IPS-NIHi7 (cell line): Measurements from ENCODE around the gene RPS17.
A peak's percentile ranks its signal among the peaks of the same experiment; 100 is the strongest.
"Not testable (repeated sequence)": the region's sequence is repeated elsewhere in the genome, so short reads cannot be mapped to it uniquely, and the experiment has no call there.

ENCODE experiments used
- DNase-seq: peaks from one replicate; pipeline ENCODE4 v3.0.0; 2012; ENCODE audit warnings: mixed read lengths; ENCODE audit errors: extremely low spot score

Gene RPS17

DNA sequence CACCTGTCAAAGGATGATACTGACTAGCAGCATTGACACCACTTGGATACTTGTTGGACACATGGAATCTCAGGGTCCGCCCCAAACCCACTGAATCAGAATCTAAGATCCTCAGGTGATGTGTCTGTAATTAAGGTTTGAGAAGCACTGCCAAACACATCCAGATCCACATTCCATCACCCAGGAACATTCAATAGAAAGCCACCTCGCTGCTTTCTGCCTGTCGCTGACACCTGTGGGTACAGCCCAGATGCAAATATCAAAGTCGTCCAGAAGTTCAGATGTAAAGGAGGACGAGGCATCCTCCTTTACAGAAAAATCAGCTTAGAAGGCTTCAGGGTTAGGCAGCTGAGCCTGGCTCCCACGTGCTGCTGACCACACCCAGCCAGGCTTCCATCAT, 5.2 kb upstream of the RPS17 start:
- DNase-seq, result no peak

DNA sequence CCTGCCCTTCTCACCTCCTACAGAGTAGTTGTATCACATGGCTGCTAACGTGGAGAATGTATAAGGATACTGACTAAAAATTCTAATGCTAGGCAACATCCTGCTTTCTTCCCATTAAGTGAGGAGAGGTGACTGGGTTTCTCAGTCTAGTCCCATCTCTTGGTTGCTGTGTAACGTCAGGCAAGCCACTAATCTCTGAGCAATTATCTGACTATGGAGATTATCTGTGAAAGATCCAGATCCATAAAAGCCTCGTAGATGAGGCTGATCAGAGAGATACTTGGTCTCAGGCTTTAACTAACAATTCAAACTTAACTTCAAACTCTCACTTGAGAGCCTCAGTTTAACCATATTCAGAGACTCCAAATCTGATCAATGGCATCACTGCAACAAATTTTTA, 4.7 kb upstream of the RPS17 start:
- no peak for DNase-seq

- DNase-seq, result no peak
These were observed 4.2 kb upstream of the RPS17 start for GRCh38 chr15:82544431-82544830.

GRCh38 chr15:82543160-82543559, 2.9 kb upstream of the RPS17 start:
- peak; percentile 34 for DNase-seq

DNA sequence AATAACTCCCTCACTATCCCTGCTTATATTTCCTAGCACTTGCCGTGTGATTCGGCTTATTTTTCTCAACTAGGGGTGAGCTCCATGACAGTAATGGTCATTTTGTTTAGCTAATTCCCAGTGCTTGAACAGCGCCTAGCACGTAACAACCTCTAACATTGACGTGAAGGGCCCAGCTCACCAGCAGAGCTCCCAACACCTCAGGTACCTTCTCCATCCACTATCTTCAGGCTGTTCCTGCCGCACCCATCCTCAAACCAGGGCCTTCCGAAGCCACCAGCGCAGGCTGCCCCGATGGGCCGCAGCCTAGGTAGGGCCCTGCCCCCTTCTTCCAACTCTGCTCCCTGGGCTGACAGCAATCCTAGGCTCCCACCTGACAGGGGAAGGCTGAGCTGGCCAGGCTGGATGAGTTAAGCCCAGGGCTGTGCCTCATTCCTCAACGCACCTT, 751 bp upstream of the RPS17 start:
- peak; percentile 60 for DNase-seq

GRCh38 chr15:82539691-82540054, 584 bp downstream of the RPS17 start:
- no peak for DNase-seq

- DNase-seq, result no peak
These were observed 1.1 kb downstream of the RPS17 start for GRCh38 chr15:82538961-82539690.

GRCh38 chr15:82537351-82537908, 2.8 kb downstream of the RPS17 start:
- DNase-seq, result no peak

DNA sequence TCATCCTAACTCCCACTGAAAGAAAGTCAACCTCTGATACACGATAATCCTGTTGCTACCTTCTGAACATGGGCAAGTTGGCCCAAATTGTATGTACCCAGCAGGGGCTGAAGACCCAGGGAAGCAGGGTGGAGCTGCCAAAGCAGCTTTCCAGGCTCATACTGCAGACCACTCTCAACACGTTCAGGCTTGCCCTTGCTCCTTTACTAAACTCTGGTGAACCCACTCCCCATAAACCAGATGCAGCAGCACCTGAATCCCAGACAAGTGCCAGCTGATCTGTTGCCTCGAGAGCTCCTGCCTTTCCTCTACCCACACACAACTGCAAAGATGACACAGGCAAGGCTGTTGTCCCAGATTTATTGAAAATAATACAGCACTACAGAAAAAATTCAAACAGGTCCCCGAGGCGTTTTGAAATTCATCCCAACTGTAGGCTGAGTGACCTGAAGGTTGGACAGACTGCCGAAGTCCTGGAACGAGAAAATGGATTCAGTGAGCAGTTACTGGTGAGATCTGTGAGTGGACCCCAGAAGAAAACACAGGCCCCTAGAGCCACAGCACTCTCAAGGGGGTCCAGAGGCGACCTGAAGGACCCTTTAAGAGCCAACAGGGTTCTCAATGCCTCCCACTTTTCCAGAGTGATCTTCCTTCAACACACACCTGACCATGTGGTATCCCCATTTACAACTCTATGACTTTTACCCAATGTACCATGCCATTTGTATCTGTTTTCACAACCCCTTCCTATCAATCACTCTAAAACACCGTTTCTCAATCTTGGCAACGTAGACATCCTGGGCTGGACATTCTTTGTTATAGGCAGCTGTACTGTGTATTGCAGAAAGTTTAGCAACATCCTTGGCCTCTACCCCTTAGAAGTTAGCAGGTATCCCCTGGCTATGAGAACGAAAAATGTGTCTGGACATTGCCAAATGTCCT, 3.6 kb downstream of the RPS17 start:
- DNase-seq, result no peak

GRCh38 chr15:82535566-82536408, 4.5 kb downstream of the RPS17 start:
- DNase-seq, result no peak

- not testable (repeated sequence) for DNase-seq
These were observed 5.1 kb downstream of the RPS17 start for GRCh38 chr15:82535151-82535550.

DNA sequence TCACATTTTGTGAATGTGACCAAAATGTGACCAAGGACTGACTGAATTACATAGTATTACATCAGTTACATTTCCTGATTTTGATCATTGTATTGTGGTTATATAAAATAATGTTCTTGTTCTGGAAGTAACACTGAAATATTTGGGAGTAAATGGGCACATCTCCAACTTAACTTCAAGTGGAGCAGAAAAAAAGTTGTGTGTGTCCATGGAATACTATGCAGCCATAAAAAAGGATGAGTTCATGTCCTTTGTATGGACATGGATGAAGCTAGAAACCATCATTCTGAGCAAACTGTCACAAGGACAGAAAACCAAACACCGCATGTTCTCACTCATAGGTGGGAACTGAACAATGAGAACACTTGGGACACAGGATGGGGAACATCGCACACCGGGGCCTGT, 5.8 kb downstream of the RPS17 start:
- DNase-seq, result not testable (repeated sequence)

DNA sequence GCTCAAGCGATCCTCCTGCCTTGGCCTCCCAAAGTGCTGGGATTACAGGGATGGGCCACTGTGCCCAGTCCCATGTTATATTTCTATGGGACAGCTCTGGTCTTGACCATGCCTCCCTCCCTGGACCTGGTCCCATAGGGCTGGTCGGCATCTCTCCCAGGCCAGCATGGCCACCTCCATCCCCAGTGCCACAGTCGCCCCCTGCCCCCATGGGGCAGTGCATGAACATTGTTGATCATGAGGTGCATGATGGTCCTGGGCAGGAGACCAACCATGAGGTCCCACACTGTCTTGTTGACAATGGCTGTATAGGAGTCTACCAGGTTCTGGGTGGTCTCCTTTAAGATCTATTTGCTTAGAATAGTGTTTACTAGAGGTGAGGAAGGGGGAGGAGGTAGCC, 6.5 kb downstream of the RPS17 start:
- no peak for DNase-seq

DNA sequence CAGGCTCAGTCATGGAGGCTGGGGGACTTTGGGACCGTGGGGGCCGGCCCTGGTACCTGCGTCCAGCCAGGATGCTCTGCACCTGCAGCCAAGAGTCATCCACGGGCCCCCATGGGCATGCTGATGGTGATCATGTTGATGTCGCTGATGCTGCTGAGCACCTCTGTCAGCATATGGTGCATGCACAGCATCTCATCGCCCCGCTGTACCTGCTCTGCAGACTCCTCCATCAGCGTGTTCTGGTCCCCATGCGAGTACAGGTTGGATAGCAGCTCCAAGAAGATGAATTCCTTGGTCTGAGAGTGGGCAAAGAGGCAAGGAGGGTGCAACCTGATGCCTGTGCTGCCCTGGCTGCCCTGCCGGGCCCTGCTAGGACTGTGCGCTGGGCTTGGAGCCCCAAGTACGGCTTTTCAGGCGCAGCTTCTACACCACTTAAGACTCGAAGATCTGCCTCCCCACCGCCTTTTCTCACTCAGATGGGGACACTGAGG, 7.2 kb downstream of the RPS17 start:
- no peak for DNase-seq

DNA sequence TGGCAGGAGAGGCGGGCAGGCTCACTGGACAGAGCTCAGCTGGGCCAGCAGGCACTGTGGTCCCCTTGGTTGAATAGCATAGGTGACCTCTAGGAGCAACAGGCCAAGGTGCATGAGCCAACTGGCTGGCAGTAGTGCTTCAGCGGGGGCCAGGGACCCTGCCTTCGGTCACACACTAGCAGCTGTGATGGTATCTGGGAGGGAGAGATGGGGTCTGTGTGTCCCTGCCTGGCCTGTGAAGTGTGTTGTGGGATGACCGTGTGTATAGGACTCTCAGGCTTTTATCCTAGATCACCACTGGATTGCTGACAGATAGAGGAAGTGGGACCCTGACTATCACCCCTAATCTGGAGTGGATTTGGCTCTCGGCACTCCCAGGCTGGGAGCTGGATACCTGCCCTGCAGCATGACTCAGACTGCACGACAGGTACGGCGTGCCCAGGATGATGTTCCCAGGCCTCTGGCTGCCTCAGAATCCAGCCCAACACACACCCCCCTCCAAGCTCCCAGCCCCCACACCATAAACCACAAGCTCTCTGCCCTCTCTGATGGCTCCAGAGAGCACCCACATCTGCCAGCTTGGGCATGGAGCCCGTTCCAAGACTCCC, 7.8 kb downstream of the RPS17 start:
- no peak for DNase-seq

- DNase-seq, result no peak
These were observed 8.5 kb downstream of the RPS17 start for GRCh38 chr15:82531496-82532382.

GRCh38 chr15:82530606-82531379, 9.5 kb downstream of the RPS17 start:
- DNase-seq, result peak; percentile 69

DNA sequence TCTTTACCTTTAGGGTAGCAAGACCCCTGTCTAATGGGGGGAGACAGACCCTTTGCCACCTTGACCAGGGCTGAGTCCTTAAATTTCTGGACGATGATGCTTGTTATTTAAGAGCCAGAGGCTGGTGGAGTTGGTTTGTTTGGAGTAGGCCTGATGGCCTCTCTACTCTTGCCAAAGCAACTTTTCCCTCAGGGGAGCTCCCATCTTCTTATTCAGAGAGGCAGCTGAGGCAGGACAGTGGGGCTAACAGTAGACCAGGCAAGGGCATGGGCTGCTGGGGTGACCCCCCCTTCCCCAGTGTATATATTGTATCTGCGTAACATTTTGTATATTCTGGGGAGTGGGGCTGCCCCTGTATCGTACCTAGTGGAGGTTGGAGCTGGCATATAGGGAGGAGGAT, 10.3 kb downstream of the RPS17 start:
- no peak for DNase-seq

GRCh38 chr15:82513587-82513986, 26.7 kb downstream of the RPS17 start:
- DNase-seq, result not testable (repeated sequence)
